Right lobe of liver (tissue), 4 donors: ENCODE data around the gene OR1N1.

ENCODE experiments used
- POLR2A ChIP-seq: fragments of 450-650 bp; IDR thresholded peaks from one replicate; pipeline ENCODE4 v1.6.1; 2017; ENCODE audit warnings: antibody characterized with exemption, mild to moderate bottlenecking
- TF ChIP-seq, protein P1 (sequence below), 4 donors: fragments of 200-600 bp in 3 of 4; fragments of 450-650 bp in 1 of 4; IDR thresholded peaks; one replicate each; pipeline versions ENCODE4 v1.5.1 to v1.8.0; 2016 to 2022; ENCODE audit warnings: antibody characterized with exemption in 4 of 4, mild to moderate bottlenecking in 2 of 4
- donor health status: DM: no; HTN: no; CAD: no.
- donor health status: DM: no; HTN: no; CAD: no.
- donor health status: DM: no; HTN: yes; CAD: no.

DNA sequence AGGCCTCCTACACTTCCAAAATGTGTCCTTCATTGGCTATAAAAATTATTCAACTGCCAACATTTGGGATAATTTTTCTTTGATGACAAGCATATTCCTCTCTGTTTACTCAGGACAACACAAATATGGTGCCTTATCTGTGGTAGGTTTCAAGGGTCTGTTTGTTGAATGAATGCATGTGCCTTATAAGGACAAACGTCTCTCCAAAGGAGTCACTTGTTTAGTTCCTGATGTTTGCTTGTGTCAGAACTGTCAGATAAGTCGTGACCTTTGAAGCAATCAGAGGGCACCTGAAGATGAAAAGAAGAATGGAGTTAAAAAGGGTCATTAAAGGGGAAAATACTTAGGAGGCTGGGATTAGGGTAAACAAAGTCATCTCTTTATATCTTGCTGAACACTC, 20.1 kb downstream of the OR1N1 start:
- TF ChIP-seq, protein P1, sequence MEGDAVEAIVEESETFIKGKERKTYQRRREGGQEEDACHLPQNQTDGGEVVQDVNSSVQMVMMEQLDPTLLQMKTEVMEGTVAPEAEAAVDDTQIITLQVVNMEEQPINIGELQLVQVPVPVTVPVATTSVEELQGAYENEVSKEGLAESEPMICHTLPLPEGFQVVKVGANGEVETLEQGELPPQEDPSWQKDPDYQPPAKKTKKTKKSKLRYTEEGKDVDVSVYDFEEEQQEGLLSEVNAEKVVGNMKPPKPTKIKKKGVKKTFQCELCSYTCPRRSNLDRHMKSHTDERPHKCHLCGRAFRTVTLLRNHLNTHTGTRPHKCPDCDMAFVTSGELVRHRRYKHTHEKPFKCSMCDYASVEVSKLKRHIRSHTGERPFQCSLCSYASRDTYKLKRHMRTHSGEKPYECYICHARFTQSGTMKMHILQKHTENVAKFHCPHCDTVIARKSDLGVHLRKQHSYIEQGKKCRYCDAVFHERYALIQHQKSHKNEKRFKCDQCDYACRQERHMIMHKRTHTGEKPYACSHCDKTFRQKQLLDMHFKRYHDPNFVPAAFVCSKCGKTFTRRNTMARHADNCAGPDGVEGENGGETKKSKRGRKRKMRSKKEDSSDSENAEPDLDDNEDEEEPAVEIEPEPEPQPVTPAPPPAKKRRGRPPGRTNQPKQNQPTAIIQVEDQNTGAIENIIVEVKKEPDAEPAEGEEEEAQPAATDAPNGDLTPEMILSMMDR (IDR thresholded peaks at IDR 0.05) = no peak
- no peak for TF ChIP-seq POLR2A
